ENCODE measurements around the gene ITGB3. TPM values are rescaled to one million over a fixed set of nuclear protein-coding genes. Genes with fewer than 3 reads are reported as not detected.

The ITGB3 gene
- total RNA-seq, 1 donor from 2014 or later: 529 TPM

DNA sequence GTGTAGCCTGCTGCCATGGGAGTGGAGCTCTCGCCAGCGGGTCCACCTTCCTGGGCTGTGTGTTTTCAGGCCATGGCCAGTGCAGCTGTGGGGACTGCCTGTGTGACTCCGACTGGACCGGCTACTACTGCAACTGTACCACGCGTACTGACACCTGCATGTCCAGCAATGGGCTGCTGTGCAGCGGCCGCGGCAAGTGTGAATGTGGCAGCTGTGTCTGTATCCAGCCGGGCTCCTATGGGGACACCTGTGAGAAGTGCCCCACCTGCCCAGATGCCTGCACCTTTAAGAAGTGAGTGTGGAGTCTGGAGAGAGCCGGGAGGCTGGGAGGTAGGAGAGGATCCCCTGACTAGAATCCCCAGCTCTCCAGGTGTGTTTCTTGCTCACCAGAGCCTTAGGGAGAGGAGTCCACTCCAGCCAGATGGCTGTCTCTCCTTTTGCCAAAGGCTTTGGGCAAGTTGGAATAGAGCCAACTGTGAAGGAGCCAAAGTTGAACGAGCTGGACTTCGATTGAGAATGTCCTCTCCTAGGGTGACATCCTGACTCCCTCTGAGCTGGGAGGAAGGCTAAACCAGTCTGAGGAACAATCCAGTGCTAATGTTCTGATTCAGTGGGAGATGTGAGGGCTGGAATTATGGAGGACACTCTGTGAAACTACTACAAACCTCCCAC lies 45.7 kb downstream of the ITGB3 start:
- DNase-seq (ENCODE audit: low read depth): no peak

DNA sequence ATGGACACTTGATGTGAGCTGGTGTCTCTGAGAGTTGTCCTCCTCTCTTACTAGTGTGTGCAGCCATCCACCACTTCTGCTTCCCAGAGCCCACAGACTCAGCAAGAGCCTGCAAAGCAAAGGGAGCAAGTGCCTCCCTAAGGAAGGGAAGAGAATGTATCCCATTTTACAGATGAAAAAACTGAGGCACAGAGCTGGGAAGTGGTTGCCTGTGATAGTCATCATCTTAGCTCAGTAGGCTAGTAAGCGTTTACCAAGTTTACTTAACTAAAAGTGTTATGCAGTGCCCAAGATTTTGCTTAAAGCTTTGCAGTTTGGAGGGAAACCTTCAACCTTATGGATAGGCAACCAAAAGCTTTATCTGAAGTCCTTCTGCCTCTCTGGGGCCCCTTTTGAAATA lies 47.1 kb downstream of the ITGB3 start:
- no peak for DNase-seq (ENCODE audit: low read depth)

DNA sequence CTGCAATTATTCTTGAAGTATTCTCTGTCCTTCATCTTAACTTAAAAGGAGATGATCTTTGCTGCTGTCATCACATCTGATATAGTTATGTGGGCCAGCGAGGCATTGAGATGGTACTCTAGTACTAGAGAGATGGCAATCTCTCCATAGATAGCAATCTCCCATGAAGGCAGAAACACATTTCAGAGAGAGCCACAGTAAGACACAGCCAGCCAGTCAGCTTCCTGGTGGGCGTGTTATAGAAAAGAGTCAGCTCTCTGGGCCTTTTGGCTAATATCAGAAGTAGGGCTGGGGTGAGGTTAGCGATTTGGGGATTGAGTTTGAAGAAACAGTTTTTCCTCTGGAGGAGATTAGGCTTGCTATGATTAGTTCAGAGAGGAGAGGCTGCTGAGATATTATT lies 47.5 kb downstream of the ITGB3 start:
- no peak for DNase-seq (ENCODE audit: low read depth)

DNA sequence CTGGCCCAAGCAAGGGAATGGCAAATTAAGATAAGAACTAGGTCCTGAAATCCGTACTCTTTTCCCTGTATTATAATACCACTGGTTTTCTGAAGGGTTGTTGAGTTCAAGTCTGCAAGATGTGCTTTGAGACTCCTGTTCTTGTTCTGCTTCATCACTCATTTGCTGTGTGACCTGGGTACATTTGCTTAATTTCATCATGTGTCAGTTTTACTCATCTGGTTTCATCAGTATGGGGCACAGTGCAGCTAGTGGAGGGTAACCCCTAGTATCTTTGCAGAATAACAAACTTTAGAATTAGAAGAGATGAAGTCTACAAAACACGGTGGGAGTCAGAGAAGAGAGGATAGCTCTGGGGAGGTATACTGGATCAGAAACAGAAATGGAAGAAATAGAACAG lies 48.2 kb downstream of the ITGB3 start:
- DNase-seq (ENCODE audit: low read depth): no peak

DNA sequence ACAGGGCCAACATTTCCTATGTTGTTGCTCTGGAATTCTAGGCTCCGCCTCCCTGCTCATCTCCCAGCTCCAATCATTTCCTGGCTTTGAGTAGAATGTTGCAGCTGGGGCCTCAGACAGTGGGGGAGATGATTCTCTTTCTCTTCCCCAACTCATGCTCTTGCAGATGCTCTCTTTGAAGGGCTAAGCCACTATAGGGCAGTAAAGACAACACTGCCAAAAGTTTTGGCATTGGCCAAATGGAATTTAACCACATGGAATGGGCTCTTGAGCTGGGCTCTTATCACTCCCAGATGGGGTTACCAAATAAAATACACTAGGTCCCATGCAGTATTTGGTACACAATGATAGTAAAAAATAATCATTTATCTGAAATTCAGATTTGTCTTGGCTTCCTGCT lies 50.6 kb downstream of the ITGB3 start:
- DNase-seq (ENCODE audit: low read depth): no peak

DNA sequence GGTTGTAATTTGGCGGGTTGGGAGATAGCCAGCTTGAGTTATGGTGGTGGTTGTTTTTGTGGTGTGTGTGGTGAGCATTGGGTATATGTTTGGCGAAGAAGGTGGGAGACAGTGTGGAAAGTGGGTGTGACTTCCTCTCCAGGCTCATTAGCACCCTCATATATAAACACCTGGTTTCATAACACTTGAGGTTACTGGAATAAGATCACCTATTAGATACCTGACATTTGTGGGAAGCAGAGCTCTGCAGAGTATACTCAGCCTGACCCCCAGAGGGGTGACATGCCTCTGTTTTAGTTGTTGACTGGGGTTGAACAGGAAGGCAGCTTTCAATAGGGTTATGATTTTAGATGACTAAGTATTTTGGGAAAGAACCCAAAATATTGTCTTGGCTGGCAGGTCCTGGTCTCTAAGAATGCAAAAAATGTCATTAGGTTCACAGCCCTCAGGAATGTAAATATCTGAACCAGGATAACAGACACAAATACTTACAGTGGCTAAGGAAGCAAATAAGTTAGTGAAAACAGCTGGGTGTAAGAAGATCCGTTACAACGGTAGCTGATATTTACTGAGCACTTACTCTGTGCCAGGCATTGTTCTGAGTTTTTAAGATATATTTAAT lies 51.8 kb downstream of the ITGB3 start:
- DNase-seq (ENCODE audit: low read depth): peak; percentile 99

DNA sequence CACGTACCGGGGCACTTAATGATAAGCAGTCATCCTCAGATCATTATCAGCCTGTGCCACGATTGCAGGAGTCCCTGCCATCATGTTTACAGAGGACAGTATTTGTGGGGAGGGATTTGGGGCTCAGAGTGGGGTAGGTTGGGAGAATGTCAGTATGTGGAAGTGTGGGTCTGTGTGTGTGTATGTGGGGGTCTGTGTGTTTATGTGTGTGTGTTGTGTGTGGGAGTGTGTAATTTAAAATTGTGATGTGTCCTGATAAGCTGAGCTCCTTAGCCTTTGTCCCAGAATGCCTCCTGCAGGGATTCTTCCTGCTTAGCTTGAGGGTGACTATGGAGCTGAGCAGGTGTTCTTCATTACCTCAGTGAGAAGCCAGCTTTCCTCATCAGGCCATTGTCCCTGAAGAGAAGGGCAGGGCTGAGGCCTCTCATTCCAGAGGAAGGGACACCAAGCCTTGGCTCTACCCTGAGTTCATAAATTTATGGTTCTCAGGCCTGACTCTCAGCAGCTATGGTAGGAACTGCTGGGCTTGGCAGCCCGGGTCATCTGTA lies 56.6 kb downstream of the ITGB3 start:
- DNase-seq (ENCODE audit: low read depth): no peak

DNA sequence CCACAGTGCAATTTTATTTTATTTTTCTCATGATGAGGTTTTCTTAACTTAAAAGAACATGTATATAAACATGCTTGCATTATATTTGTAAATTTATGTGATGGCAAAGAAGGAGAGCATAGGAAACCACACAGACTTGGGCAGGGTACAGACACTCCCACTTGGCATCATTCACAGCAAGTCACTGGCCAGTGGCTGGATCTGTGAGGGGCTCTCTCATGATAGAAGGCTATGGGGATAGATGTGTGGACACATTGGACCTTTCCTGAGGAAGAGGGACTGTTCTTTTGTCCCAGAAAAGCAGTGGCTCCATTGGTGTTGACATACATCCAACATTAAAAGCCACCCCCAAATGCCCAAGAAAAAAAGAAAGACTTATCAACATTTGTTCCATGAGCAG lies 57.8 kb downstream of the ITGB3 start:
- no peak for DNase-seq (ENCODE audit: low read depth)

DNA sequence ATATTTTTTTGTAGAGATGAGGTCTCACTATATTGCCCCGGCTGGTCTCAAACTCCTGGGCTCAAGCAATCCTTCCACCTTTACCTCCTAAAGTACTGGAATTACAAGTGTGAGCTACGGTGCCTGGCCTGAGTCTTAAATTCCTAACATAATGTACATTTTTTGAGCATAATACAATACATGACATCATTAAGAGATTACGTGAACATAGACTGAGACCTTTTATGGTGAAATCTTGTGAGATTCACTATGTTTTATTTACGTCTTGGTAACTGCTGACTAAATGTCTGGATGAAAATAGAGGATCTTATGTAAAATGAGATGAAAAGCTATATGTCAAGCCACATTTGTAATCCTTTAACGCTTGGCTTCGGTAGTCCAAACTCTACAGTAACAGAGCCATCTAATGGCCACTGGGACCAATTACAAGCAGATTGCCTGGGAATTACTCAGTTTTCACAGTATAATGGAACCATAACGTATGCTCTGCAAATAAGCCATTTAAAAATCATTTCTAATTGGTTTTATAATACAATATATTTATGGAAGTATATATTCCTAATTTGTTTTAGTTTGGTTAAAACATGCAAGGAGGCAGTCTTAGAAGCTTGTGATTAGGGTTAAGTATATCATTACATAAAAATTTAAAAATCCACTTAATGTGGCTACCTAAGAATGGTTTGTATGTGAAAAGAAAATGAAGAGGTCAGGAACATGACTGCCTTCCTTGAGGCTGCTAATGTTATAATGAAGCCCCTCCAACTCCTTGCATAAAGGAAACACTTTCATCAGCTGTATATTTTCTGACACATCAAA lies 62.0 kb downstream of the ITGB3 start:
- DNase-seq (ENCODE audit: low read depth): peak; percentile 65

DNA sequence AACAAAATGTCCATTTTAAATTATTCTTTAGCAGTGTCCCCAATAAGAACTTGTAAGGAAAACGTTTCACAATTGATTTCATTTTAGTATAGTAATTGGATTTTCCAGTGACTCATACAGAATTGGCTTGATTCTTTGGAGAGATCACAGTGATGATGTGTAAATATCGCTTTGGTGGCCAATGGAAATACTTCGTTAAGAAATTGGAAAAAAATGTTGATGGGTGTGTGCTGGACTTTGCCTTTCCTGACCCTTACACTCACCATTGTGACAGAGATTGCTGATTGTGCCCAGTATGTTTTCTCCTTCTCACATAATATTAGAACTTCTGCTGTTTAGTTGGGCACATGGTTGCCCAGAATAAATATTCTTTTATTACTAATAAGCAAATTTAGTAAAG lies 62.7 kb downstream of the ITGB3 start:
- DNase-seq (ENCODE audit: low read depth): no peak

DNA sequence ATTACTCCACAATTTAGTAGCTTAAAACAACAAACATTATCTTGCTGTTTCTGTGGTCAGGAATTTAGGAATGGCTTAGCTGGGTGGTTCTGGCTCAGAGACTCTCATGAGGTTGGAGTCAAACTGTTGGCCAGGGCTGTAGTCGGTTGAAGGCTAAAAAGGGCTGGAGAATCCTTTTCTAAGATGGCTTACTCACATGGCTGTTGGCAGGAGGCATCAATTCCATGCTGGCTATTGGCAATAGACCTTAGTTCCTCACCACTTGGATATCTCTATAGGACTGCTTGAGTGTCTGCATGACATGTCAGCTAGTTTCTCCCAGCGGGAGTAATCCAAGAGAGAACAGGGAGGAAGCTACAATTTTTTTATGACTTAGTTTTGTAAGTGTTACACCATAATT lies 63.5 kb downstream of the ITGB3 start:
- no peak for DNase-seq (ENCODE audit: low read depth)

DNA sequence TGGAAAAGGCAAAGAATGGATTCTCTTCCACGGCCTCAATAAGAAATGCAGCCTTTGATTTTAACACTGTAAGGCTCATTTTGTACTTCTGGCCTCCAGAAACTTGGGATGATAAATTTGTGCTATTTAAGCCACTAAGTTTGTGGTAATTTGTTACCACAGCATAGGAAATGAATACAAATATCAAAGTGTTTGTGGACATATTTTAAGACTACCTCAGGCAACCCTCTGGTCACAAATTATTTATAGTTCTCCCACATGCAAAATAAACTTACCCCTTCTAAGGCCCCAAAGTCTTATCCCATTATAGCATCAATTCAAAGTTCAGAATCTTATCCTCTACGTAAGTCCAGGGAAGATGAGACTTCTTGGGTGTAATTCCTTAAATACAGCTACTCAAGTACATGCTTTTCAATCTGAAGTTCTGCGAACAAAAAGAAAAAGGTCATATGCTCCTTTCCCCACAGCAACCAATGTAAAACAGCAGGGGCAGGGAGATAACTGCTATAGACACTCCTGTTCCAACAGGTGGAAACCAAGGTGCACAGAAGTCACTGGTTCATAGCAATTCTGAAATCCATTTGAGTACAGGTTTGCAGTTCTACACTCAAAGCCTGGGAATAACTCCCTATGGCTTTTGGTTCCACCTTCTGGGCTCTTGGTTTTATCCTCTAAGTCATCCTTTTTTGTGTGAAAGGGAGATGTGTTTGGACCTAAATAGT lies 64.7 kb downstream of the ITGB3 start:
- DNase-seq (ENCODE audit: low read depth): no peak

DNA sequence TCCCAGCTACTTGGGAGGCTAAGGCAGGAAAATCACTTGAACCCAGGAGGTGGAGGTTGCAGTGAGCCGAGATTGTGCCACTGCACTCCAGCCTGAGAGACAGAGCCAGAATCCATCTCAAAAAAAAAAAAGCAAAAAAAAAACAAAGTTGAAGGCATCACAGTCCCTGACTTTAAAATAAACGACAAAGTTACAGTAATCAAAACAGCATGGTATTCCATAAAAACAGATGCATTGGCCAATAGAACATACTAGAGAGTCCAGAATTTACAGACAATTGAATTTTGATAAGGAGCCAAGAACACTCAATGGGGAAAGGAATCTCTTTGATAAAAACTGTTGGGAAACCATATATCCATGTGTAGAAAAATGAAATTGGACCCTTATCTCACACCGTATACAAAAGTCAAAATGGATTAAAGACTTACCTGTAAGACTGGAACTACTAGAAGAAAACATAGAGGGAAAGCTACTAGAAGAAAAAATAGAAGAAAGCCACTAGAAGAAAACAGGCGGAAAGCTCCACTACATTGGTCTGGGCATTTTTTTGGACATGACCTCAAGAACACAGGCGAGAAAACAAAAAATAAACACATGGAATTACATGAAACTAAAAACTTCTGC lies 67.4 kb downstream of the ITGB3 start:
- no peak for DNase-seq (ENCODE audit: low read depth)

DNA sequence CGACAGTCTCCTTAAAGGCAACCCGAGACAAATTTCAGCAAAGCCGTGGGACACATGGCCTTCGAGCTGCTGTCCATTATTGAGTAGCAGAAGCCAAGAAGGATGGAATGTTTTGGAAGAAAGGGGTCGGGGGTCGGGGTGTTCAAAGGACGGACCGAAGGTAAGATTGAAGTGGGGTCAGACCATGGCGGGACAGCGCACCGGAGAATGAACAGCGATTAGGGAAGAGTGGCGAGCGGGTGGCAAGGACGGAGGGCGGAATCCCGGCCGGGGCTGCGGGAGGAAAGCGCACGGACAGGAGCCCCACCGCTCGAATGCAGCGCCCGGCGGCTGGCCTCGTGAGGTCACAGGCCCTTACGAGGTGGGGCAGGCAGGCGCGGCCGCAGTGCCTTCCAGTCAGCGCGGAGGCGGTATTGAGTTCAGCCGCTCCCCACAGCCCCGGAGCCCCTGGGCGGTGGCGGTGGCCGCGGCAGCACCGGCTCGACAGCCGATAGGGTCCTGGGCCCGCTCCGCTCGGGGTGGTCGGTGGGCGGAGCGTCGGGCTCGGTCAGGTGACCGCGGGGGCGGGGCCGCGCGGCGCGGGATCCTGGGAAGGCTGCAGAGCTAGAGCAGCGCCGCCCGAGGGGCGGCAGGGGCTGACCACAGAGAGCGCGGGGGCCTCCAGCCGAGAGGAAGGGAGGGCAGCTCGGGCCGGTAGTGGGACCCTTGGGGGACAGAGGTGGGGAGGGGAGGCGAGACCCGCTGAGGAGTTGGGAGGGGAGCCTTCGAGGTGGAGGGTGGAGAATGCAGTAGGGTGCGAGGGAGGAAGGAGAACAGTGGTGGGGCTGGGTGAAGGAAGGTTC lies 70.0 kb downstream of the ITGB3 start, which contains the start of gene EFCAB13:
Gene EFCAB13, plus strand, starts transcription at position 574 of the 842 bp plus-strand sequence. CDS start 4,399 bp downstream, outside the sequence.
- peak; percentile 70 for DNase-seq (ENCODE audit: low read depth)

DNA sequence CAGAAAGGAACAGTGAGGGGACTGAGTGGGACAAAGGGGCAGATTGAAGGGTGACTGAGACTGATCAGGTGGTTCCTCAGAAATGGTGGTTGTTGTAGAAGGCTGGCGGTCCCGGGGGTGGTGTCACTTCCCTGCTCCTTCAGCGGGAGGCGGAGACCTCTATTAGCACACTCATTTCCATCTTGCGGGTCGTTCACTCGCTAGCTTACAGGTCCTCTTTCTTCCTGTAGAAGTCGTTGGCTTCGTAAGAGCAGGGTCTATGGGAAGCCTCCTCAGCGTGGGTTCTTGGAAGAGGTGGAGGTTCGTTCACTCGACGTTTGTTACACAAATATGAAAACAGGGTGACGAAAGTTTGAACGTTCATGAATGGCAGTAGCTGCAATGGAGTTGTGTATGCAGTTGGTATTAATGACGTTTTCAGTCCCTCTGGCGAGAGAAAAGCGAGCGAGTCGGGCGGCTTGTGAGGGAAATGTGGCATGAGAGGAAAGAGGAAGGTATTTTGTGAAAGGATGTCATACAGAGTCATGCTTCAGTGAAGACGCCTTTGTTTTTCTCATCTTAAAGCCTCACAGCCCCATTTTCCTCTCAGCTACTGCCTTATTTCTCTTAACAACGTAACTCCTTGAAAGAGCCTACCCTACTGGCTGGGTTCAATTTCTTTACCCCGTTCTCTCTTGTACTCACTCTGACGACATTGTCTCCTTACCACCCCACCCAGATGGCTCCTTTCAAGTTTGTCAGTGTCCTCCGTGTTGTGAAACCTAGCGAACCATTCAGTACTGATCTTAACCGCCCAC lies 70.8 kb downstream of the ITGB3 start:
- DNase-seq (ENCODE audit: low read depth): peak; percentile 55

DNA sequence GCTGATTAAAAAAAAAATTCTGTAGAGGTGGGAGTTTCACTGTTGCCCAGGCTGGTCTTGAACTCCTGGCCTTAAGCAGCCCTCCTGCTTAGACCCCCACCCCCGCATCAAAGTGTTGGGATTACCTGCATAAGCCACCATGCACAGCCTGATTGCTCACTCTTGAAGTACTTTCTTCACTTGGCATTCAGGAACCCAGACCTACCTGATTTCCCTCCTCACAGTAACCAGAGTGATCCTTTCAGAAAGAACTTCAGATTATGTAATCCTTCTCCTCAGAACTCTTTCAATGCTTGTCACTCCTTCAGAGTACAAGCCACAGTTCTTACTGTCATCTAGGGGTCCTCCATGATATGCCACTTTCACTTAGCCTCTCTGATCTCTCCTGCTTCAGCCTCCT lies 71.5 kb downstream of the ITGB3 start:
- no peak for DNase-seq (ENCODE audit: low read depth)

DNA sequence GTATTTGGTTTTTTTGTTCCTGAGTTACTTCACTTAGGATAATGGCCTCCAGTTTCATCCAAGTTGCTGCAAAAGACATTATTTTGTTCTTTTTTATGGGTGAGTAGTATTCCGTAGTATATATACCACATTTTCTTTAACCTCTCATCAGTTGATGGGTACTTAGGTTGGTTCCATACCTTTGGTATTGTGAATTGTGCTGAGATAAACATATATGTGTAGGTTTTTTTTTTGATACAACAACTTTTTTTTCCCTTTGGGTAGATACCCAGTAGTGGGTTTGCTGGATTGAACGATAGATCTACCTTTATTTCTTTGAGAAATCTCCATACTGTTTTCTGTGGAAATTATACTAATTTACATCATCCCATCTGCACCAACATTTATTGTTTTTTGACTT lies 76.9 kb downstream of the ITGB3 start:
- no peak for DNase-seq (ENCODE audit: low read depth)

DNA sequence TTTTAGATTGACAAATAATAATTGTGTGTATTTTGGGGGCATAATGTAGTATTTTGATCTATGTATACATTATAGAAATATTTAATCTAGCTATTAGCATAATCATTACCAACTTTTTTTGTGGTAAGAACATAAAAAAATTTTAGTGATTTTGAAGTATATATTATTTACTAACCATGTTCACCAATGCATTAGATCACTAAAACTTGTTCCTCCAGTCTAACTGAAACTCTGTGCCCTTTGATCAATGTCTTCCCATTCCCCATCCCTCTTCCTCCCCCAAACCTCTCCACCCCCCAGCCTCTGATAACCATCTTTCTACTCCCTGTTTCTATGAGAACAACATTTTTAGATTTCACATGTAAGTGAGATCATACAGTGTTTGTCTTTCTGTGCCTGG lies 78.7 kb downstream of the ITGB3 start:
- DNase-seq (ENCODE audit: low read depth): no peak

DNA sequence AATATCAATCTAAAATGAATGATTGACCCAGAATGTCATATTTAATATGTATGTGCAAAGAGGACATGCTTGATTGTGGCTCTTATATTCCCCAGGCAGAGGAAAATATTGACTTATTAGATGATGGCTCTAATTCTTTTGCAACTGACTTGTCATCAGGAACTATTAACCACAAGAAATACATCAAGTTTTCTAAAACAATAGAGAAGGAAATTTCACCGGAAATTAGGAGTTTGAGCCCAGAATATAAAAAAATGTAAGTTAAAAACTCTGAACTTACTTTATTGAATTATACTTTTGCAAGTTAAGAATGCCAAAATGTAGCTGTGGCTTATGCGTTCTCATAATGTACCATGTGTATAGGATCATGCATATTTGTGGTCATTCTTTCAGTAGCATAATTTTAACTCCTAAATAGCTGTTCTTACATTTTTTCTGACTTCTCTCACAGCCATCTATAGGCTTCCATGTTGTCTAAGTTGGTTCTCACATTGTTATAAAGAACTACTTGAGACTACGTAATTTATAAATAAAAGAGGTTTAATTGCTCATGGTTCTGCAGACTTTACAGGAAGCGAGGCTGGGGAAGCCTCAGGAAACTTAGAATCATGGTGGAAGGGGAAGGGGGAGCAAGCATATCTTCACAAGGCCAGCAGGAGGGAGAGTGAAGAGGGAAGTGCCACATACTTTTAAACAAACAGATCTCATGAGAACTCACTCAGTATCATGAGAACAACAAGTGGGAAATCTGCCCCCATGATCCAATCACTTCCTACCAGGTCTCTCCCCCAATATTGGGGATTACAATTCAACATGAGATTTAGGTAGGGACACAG lies 81.7 kb downstream of the ITGB3 start:
- DNase-seq (ENCODE audit: low read depth): no peak

Data from renal cortical epithelial cell (primary cell).